H9 (cell line): ENCODE results near the gene CAMP. TPM values are rescaled to one million over a fixed set of nuclear protein-coding genes. Genes with fewer than 3 reads are reported as not detected.

Source experiments
- DNase-seq: peaks from one replicate; pipeline ENCODE4 v3.0.0-alpha.2; 2017
- H2AFZ ChIP-seq: one replicate; pipeline ENCODE4 v1.6.1; 2013; ENCODE audit warnings: mild to moderate bottlenecking, low read length, control low read depth, moderate library complexity
- H2AK5ac ChIP-seq: 2 replicates; pipeline ENCODE4 v1.6.1; 2013; ENCODE audit warnings: low read length, control low read depth, mixed read lengths; ENCODE audit not compliant: insufficient read length
- H2BK120ac ChIP-seq: one replicate; pipeline ENCODE4 v1.6.1; 2013; ENCODE audit warnings: low read depth, mild to moderate bottlenecking, low read length, control low read depth, inconsistent platforms; ENCODE audit not compliant: poor library complexity, severe bottlenecking
- H2BK12ac ChIP-seq: 2 replicates; pipeline ENCODE4 v1.6.1; 2013; ENCODE audit warnings: low read length, control low read depth, mixed read lengths, low read depth; ENCODE audit not compliant: insufficient read length
- H2BK15ac ChIP-seq: 2 replicates; pipeline ENCODE4 v1.6.1; 2013; ENCODE audit warnings: low read depth, low read length, control low read depth
- H2BK20ac ChIP-seq: one replicate; pipeline ENCODE4 v1.6.1; 2013; ENCODE audit warnings: low read depth, mild to moderate bottlenecking, low read length, control low read depth, inconsistent platforms; ENCODE audit not compliant: poor library complexity, severe bottlenecking
- H2BK5ac ChIP-seq: 2 replicates; pipeline ENCODE4 v1.6.1; 2013; ENCODE audit warnings: low read length, control low read depth, mixed read lengths; ENCODE audit not compliant: insufficient read length
- H3K14ac ChIP-seq: 2 replicates; pipeline ENCODE4 v1.6.1; 2013; ENCODE audit warnings: low read length, control low read depth; ENCODE audit not compliant: insufficient read depth
- H3K18ac ChIP-seq: 2 replicates; pipeline ENCODE4 v1.6.1; 2013; ENCODE audit warnings: low read depth, mild to moderate bottlenecking, mixed read lengths, low read length, control low read depth; ENCODE audit not compliant: insufficient read length
- H3K23ac ChIP-seq: 2 replicates; pipeline ENCODE4 v1.6.1; 2013; ENCODE audit warnings: low read length, control low read depth, mixed read lengths, low read depth; ENCODE audit not compliant: insufficient read length
- H3K23me2 ChIP-seq: 2 replicates; pipeline ENCODE4 v1.6.1; 2013; ENCODE audit warnings: low read depth, mild to moderate bottlenecking, mixed read lengths, low read length, control low read depth; ENCODE audit not compliant: insufficient read length, poor library complexity, severe bottlenecking
- H3K27ac ChIP-seq: 2 replicates; pipeline ENCODE4 v1.5.1; 2013; ENCODE audit warnings: low read length, control low read depth, mixed read lengths, low read depth; ENCODE audit not compliant: insufficient read length
- H3K27me3 ChIP-seq: 2 replicates; pipeline ENCODE4 v1.6.1; 2013; ENCODE audit warnings: low read length, control low read depth, inconsistent platforms; ENCODE audit not compliant: insufficient read depth
- H3K4ac ChIP-seq: 2 replicates; pipeline ENCODE4 v1.6.1; 2013; ENCODE audit warnings: low read depth, mild to moderate bottlenecking, control low read depth, inconsistent platforms, low read length, moderate library complexity
- H3K4me1 ChIP-seq: 2 replicates; pipeline ENCODE4 v1.6.1; 2013; ENCODE audit warnings: low read length, control low read depth, inconsistent platforms; ENCODE audit not compliant: insufficient read depth
- H3K4me2 ChIP-seq: 2 replicates; pipeline ENCODE4 v1.6.1; 2013; ENCODE audit warnings: low read length, control low read depth, mixed read lengths; ENCODE audit not compliant: insufficient read length, insufficient read depth
- H3K56ac ChIP-seq: 2 replicates; pipeline ENCODE4 v1.6.1; 2013; ENCODE audit warnings: low read depth, mild to moderate bottlenecking, mixed read lengths, low read length, control low read depth; ENCODE audit not compliant: insufficient read length
- H3K79me1 ChIP-seq: 2 replicates; pipeline ENCODE4 v1.6.1; 2013; ENCODE audit warnings: low read depth, mild to moderate bottlenecking, moderate library complexity, low read length, control low read depth, inconsistent platforms; ENCODE audit not compliant: insufficient read depth, poor library complexity, severe bottlenecking
- H3K79me2 ChIP-seq: 2 replicates; pipeline ENCODE4 v1.6.1; 2013; ENCODE audit warnings: low read length, control low read depth, inconsistent platforms; ENCODE audit not compliant: insufficient read depth
- H3K9ac ChIP-seq: 2 replicates; pipeline ENCODE4 v1.6.1; 2013; ENCODE audit warnings: low read length, control low read depth, mixed read lengths; ENCODE audit not compliant: insufficient read length; ENCODE audit errors: extremely low read depth
- H3K9me3 ChIP-seq: one replicate; pipeline ENCODE4 v1.6.1; 2013; ENCODE audit warnings: low read depth, low read length, inconsistent platforms; ENCODE audit not compliant: control insufficient read depth
- H3T11ph ChIP-seq: one replicate; pipeline ENCODE4 v1.6.1; 2013; ENCODE audit warnings: mild to moderate bottlenecking, low read length, control low read depth, inconsistent platforms
- H4K20me1 ChIP-seq: one replicate; pipeline ENCODE4 v1.6.1; 2013; ENCODE audit not compliant: control insufficient read depth, insufficient read length, insufficient read depth
- H4K5ac ChIP-seq: 2 replicates; pipeline ENCODE4 v1.6.1; 2013; ENCODE audit warnings: low read depth, mild to moderate bottlenecking, mixed read lengths, low read length, control low read depth; ENCODE audit not compliant: insufficient read length
- H4K8ac ChIP-seq: replicated peaks from 2 replicates; pipeline ENCODE4 v1.6.1; 2013; ENCODE audit warnings: low read length, control low read depth, mixed read lengths, low read depth; ENCODE audit not compliant: insufficient read length
- H4K91ac ChIP-seq: 2 replicates; pipeline ENCODE4 v1.6.1; 2013; ENCODE audit warnings: low read depth, mild to moderate bottlenecking, moderate library complexity, mixed read lengths, low read length, control low read depth; ENCODE audit not compliant: insufficient read length
- H3K27ac Mint-ChIP-seq, 3 experiments: 2 replicates in 2 of 3; 3 replicates in 1 of 3; pipeline ENCODE4 v1.8.0; 2020 to 2021; ENCODE audit warnings: mixed read lengths in 3 of 3, mild to moderate bottlenecking in 1 of 3, moderate library complexity in 1 of 3
- H3K27me3 Mint-ChIP-seq: 2 replicates; pipeline ENCODE4 v1.8.0; 2021; ENCODE audit warnings: low read depth, mild to moderate bottlenecking, moderate library complexity, mixed read lengths
- H3K36me3 Mint-ChIP-seq, 3 experiments: 2 replicates in 2 of 3; 3 replicates in 1 of 3; pipeline ENCODE4 v1.8.0; 2020 to 2021; ENCODE audit warnings: low read depth in 3 of 3, mixed read lengths in 3 of 3; ENCODE audit not compliant: insufficient read depth in 1 of 3
- H3K4me1 Mint-ChIP-seq, 2 experiments: 2 replicates each; pipeline ENCODE4 v1.8.0; 2020; ENCODE audit warnings: mixed read lengths in 2 of 2
- H3K4me3 Mint-ChIP-seq, 2 experiments: 2 replicates in 1 of 2; 3 replicates in 1 of 2; pipeline ENCODE4 v1.8.0; 2020 to 2021; ENCODE audit warnings: mild to moderate bottlenecking in 2 of 2, mixed read lengths in 2 of 2, moderate library complexity in 1 of 2
- H3K9me3 Mint-ChIP-seq, 2 experiments: 2 replicates in 1 of 2; 3 replicates in 1 of 2; pipeline ENCODE4 v1.8.0; 2020; ENCODE audit warnings: mild to moderate bottlenecking in 2 of 2, mixed read lengths in 2 of 2, moderate library complexity in 1 of 2
- CTCF ChIP-seq: fragments of 200-600 bp; sonication (generic); conservative IDR thresholded peaks from 3 replicates; pipeline ENCODE4 v1.8.0; 2021; ENCODE audit warnings: antibody characterized with exemption, mild to moderate bottlenecking
- WGBS: extraction: QIAGEN DNeasy Blood & Tissue Kit; methylation state at CpG from one replicate; pipeline ENCODE4 v1.1.7; 2013; ENCODE audit warnings: missing lambda C conversion rate, low lambda C conversion rate, mixed read lengths; ENCODE audit not compliant: insufficient read length; ENCODE audit errors: extremely low coverage; 5-methylcytosine and 5-hydroxymethylcytosine counted together
- total RNA-seq: library from RNA; stranded (reverse); gene quantifications from 2 replicates; pipeline ENCODE4 v1.2.1, GENCODE V29; 2021

The CAMP gene
- total RNA-seq, 1 experiment from 2014 or later, result not detected

- Histone ChIP-seq H4K8ac (no peak within 1 kb of the TSS), H3K23ac (no peak within 1 kb of the TSS), H2AK5ac (no peak within 1 kb of the TSS), H3T11ph (no peak within 1 kb of the TSS), H4K20me1 (no peaks in the 10 kb centered on the region), H3K9me3 (no peaks in the 10 kb centered on the region), H2BK5ac (no peak within 1 kb of the TSS), H3K27me3 (no peaks in the 10 kb centered on the region), H3K56ac (no peak within 1 kb of the TSS), H3K18ac (peak within 1 kb of the TSS; percentile 73), H2BK15ac (no peak within 1 kb of the TSS), H2BK120ac (no peak within 1 kb of the TSS), H4K5ac (no peak within 1 kb of the TSS), H3K4me1 (peaks cover 7% of the 10 kb centered on the region; the same call in 1 of the 2 replicates), H2AFZ (no peak within 1 kb of the TSS), H3K4me2 (peak within 1 kb of the TSS; percentile 93), H3K4ac (no peak within 1 kb of the TSS), H2BK12ac (no peak within 1 kb of the TSS), H3K9ac (peak within 1 kb of the TSS; percentile 91), H2BK20ac (no peak within 1 kb of the TSS), H3K14ac (peak within 1 kb of the TSS; percentile 86), H3K23me2 (peaks cover 9% of the 10 kb centered on the region), H3K79me2 (peaks cover 11% of the 10 kb centered on the region; the same call in 1 of the 2 replicates), H3K79me1 (peaks cover 7% of the 10 kb centered on the region), H4K91ac (no peak within 1 kb of the TSS), H3K27ac (peak within 1 kb of the TSS; percentile 24)
- H3K4me3 Mint-ChIP-seq, result peak within 1 kb of the TSS; percentile 91 to 97
- no peak for TF ChIP-seq CTCF
- peaks cover 34 to 38% (median 37%) of the 10 kb centered on the region in 3 experiments for H3K36me3 Mint-ChIP-seq
- WGBS, result no CpG with 5 or more reads among the region's 44 CpGs
- H3K27ac Mint-ChIP-seq, result peak within 1 kb of the TSS; percentile 55 to 97 (median 90); a peak in 6 of 7 replicates
- peaks cover 33 to 37% of the 10 kb centered on the region in 2 experiments for H3K4me1 Mint-ChIP-seq
- peak; percentile 99 for DNase-seq
- H3K9me3 Mint-ChIP-seq, result no peaks in the 10 kb centered on the region; a peak in 1 of 5 replicates
- H3K27me3 Mint-ChIP-seq, result no peaks in the 10 kb centered on the region; the same call in 1 of the 2 replicates
Measured at GRCh38 chr3:48188266-48189201, 34.8 kb upstream of the CAMP start, which contains the start of gene CDC25A. Gene CDC25A (minus strand): TSS chr3:48188417. CDS start chr3:48187947, 470 bp downstream.
